IPS-20b (cell line): ENCODE results near the gene NRF1.
"Not testable (repeated sequence)": the region's sequence is repeated elsewhere in the genome, so short reads cannot be mapped to it uniquely, and the experiment has no call there.

Source experiments
- H3K27ac ChIP-seq: one replicate; pipeline ENCODE4 v1.5.1; 2013; ENCODE audit warnings: low read length
- H3K27me3 ChIP-seq: 2 replicates; pipeline ENCODE4 v1.6.1; 2013; ENCODE audit warnings: mild to moderate bottlenecking, low read length, inconsistent platforms; ENCODE audit not compliant: insufficient read depth
- H3K36me3 ChIP-seq: 2 replicates; pipeline ENCODE4 v1.6.1; 2013; ENCODE audit warnings: low read depth, mild to moderate bottlenecking, inconsistent platforms, low read length, moderate library complexity; ENCODE audit not compliant: insufficient read depth
- H3K4me1 ChIP-seq: 2 replicates; pipeline ENCODE4 v1.6.1; 2013; ENCODE audit warnings: mild to moderate bottlenecking, control low read depth, inconsistent platforms, low read length, moderate library complexity; ENCODE audit not compliant: insufficient read depth
- H3K4me3 ChIP-seq: 2 replicates; pipeline ENCODE4 v1.5.1; 2013; ENCODE audit warnings: mild to moderate bottlenecking, low read length, inconsistent platforms
- H3K9ac ChIP-seq: 2 replicates; pipeline ENCODE4 v1.6.1; 2013; ENCODE audit warnings: low read depth, mild to moderate bottlenecking, inconsistent platforms, low read length, moderate library complexity
- H3K9me3 ChIP-seq: 2 replicates; pipeline ENCODE4 v1.6.1; 2013; ENCODE audit warnings: mild to moderate bottlenecking, low read depth, low read length, inconsistent platforms; ENCODE audit not compliant: insufficient read depth

The NRF1 gene

GRCh38 chr7:129793506-129794310, 182.2 kb downstream of the NRF1 start:
- Histone ChIP-seq H3K4me1 (peaks cover 7% of the 10 kb centered on the region; the same call in 1 of the 2 replicates), H3K27me3 (peaks cover 46% of the 10 kb centered on the region), H3K27ac (no peak overlapping the region), H3K36me3 (no peaks in the 10 kb centered on the region), H3K9ac (no peak overlapping the region), H3K9me3 (no peaks in the 10 kb centered on the region), H3K4me3 (no peak overlapping the region)

- H3K27me3 ChIP-seq = peaks cover 39% of the 10 kb centered on the region
- not testable (repeated sequence) for H3K4me1 ChIP-seq, H3K9me3 ChIP-seq, H3K4me3 ChIP-seq, H3K27ac ChIP-seq, H3K9ac ChIP-seq, H3K36me3 ChIP-seq
These were observed 182.9 kb downstream of the NRF1 start for GRCh38 chr7:129794461-129794860.

- Histone ChIP-seq H3K4me1 (peaks cover 7% of the 10 kb centered on the region; the same call in 1 of the 2 replicates), H3K27me3 (peaks cover 20% of the 10 kb centered on the region), H3K4me3 (no peak overlapping the region), H3K9ac (no peak overlapping the region), H3K27ac (no peak overlapping the region), H3K9me3 (no peaks in the 10 kb centered on the region), H3K36me3 (no peaks in the 10 kb centered on the region)
These were observed 184.8 kb downstream of the NRF1 start for GRCh38 chr7:129796186-129796775.

- peaks cover 11% of the 10 kb centered on the region for H3K27me3 ChIP-seq
- no peaks in the 10 kb centered on the region for H3K9me3 ChIP-seq
- H3K4me1 ChIP-seq = peaks cover 16% of the 10 kb centered on the region; the same call in 1 of the 2 replicates
- H3K27ac ChIP-seq = no peak overlapping the region
- no peak overlapping the region for H3K9ac ChIP-seq
- no peaks in the 10 kb centered on the region for H3K36me3 ChIP-seq
- H3K4me3 ChIP-seq = no peak overlapping the region
These were observed 185.8 kb downstream of the NRF1 start for GRCh38 chr7:129797214-129797789.

- H3K4me1 ChIP-seq = peaks cover 18% of the 10 kb centered on the region; the same call in 1 of the 2 replicates
- H3K9me3 ChIP-seq = no peaks in the 10 kb centered on the region
- peaks cover under 1% of the 10 kb centered on the region; the same call in 1 of the 2 replicates for H3K27me3 ChIP-seq
- no peak overlapping the region for H3K4me3 ChIP-seq
- no peaks in the 10 kb centered on the region for H3K36me3 ChIP-seq
- no peak overlapping the region for H3K9ac ChIP-seq
- no peak overlapping the region for H3K27ac ChIP-seq
These were observed 187.3 kb downstream of the NRF1 start for GRCh38 chr7:129798616-129799349.

GRCh38 chr7:129799350-129799955, 187.9 kb downstream of the NRF1 start:
- no peaks in the 10 kb centered on the region for H3K27me3 ChIP-seq
- no peak overlapping the region for H3K9ac ChIP-seq
- H3K27ac ChIP-seq = no peak overlapping the region
- H3K4me3 ChIP-seq = no peak overlapping the region
- peaks cover 18% of the 10 kb centered on the region; the same call in 1 of the 2 replicates for H3K4me1 ChIP-seq
- H3K36me3 ChIP-seq = no peaks in the 10 kb centered on the region
- no peaks in the 10 kb centered on the region for H3K9me3 ChIP-seq

- no peaks in the 10 kb centered on the region for H3K36me3 ChIP-seq
- no peak overlapping the region for H3K27ac ChIP-seq
- H3K9me3 ChIP-seq = no peaks in the 10 kb centered on the region
- H3K27me3 ChIP-seq = no peaks in the 10 kb centered on the region
- no peak overlapping the region for H3K4me3 ChIP-seq
- H3K4me1 ChIP-seq = peaks cover 18% of the 10 kb centered on the region; the same call in 1 of the 2 replicates
- no peak overlapping the region for H3K9ac ChIP-seq
These were observed 189.4 kb downstream of the NRF1 start for GRCh38 chr7:129800901-129801300.

- Histone ChIP-seq H3K9me3 (no peaks in the 10 kb centered on the region), H3K4me3 (no peak overlapping the region), H3K4me1 (peaks cover 18% of the 10 kb centered on the region; the same call in 1 of the 2 replicates), H3K27ac (no peak overlapping the region), H3K36me3 (no peaks in the 10 kb centered on the region), H3K27me3 (no peaks in the 10 kb centered on the region), H3K9ac (no peak overlapping the region)
These were observed 190.4 kb downstream of the NRF1 start for GRCh38 chr7:129801882-129802281.

GRCh38 chr7:129803546-129804081, 192.1 kb downstream of the NRF1 start:
- no peak overlapping the region for H3K9ac ChIP-seq
- no peaks in the 10 kb centered on the region for H3K9me3 ChIP-seq
- peaks cover 11% of the 10 kb centered on the region; the same call in 1 of the 2 replicates for H3K4me1 ChIP-seq
- H3K27me3 ChIP-seq = no peaks in the 10 kb centered on the region
- no peak overlapping the region for H3K4me3 ChIP-seq
- H3K27ac ChIP-seq = no peak overlapping the region
- H3K36me3 ChIP-seq = no peaks in the 10 kb centered on the region

GRCh38 chr7:129804111-129804889, 192.8 kb downstream of the NRF1 start:
- Histone ChIP-seq H3K4me3 (no peak overlapping the region), H3K27ac (no peak overlapping the region), H3K9ac (no peak overlapping the region), H3K9me3 (no peaks in the 10 kb centered on the region), H3K36me3 (no peaks in the 10 kb centered on the region), H3K27me3 (no peaks in the 10 kb centered on the region), H3K4me1 (peaks cover 11% of the 10 kb centered on the region; the same call in 1 of the 2 replicates)
